Osteoblast (primary cell): ENCODE measurements around the gene PODXL2. TPM values are rescaled to one million over a fixed set of nuclear protein-coding genes. Genes with fewer than 3 reads are reported as not detected.

Source experiments
- DNase-seq: peaks from one replicate; pipeline ENCODE4 v3.0.0; 2011; ENCODE audit warnings: low spot score, mixed read lengths; ENCODE audit not compliant: insufficient read length; ENCODE audit errors: missing footprints
- H2AFZ ChIP-seq: 2 replicates; pipeline ENCODE4 v1.6.0; 2011; ENCODE audit warnings: mild to moderate bottlenecking, low read length
- H3K27ac ChIP-seq: 2 replicates; pipeline ENCODE4 v1.5.1; 2011; ENCODE audit warnings: mild to moderate bottlenecking, low read depth, low read length, moderate library complexity
- H3K27me3 ChIP-seq: 2 replicates; pipeline ENCODE4 v1.6.0; 2012; ENCODE audit warnings: mild to moderate bottlenecking, control low read depth, inconsistent platforms, low read length, moderate library complexity; ENCODE audit not compliant: insufficient read depth
- H3K36me3 ChIP-seq: 2 replicates; pipeline ENCODE4 v1.5.1; 2011; ENCODE audit warnings: mild to moderate bottlenecking, low read length, control low read depth, moderate library complexity; ENCODE audit not compliant: insufficient read depth
- H3K4me1 ChIP-seq: 2 replicates; pipeline ENCODE4 v1.5.1; 2011; ENCODE audit warnings: mild to moderate bottlenecking, low read length, control low read depth, moderate library complexity; ENCODE audit not compliant: insufficient read depth
- H3K4me2 ChIP-seq: 2 replicates; pipeline ENCODE4 v1.6.0; 2011; ENCODE audit warnings: mild to moderate bottlenecking, low read length; ENCODE audit not compliant: insufficient read depth
- H3K4me3 ChIP-seq: fragments of 200-600 bp; sonication (generic); 3 replicates; pipeline ENCODE4 v1.5.1; 2012; ENCODE audit warnings: mild to moderate bottlenecking, low read length, inconsistent platforms; ENCODE audit not compliant: insufficient read depth
- H3K79me2 ChIP-seq: 2 replicates; pipeline ENCODE4 v1.6.0; 2012; ENCODE audit warnings: mild to moderate bottlenecking, low read length, control low read depth, inconsistent platforms; ENCODE audit not compliant: insufficient read depth
- H3K9me3 ChIP-seq: 2 replicates; pipeline ENCODE4 v1.5.1; 2011; ENCODE audit warnings: low read depth, low read length, control low read depth
- H4K20me1 ChIP-seq: 2 replicates; pipeline ENCODE4 v1.6.0; 2012; ENCODE audit warnings: mild to moderate bottlenecking, low read length, control low read depth; ENCODE audit not compliant: insufficient read depth
- CTCF ChIP-seq: IDR thresholded peaks from 2 replicates; pipeline ENCODE4 v1.5.1; 2011; ENCODE audit warnings: mild to moderate bottlenecking, low read depth, low read length, moderate library complexity; ENCODE audit errors: extremely low read depth
- total RNA-seq: library from RNA; depleted of rRNA; stranded (reverse); fragments of >200 nt; gene quantifications from 2 replicates; pipeline ENCODE4 v1.2.3, GENCODE V29; 2012

Gene PODXL2
- total RNA-seq, 1 donor = 0.36 TPM

- H4K20me1 ChIP-seq = no peaks in the 10 kb centered on the region
Observed at GRCh38 chr3:127718916-127719290, 89.9 kb downstream of the PODXL2 start.

GRCh38 chr3:127719369-127719768 is 90.4 kb downstream of the PODXL2 start:
- Histone ChIP-seq H3K27me3 (no peaks in the 10 kb centered on the region), H3K4me3 (no peak overlapping the region), H3K79me2 (no peaks in the 10 kb centered on the region), H3K36me3 (peaks cover 3% of the 10 kb centered on the region), H3K27ac (no peak overlapping the region), H3K9me3 (no peaks in the 10 kb centered on the region), H4K20me1 (no peaks in the 10 kb centered on the region), H2AFZ (no peak overlapping the region), H3K4me2 (no peak overlapping the region), H3K4me1 (no peaks in the 10 kb centered on the region)
- no peak for DNase-seq
- TF ChIP-seq CTCF = no peak

More at GRCh38 chr3:127718916-127719290, 89.9 kb downstream of the PODXL2 start:
- TF ChIP-seq CTCF = no peak
- H3K4me1 ChIP-seq = no peaks in the 10 kb centered on the region
- no peaks in the 10 kb centered on the region for H3K9me3 ChIP-seq
- H3K36me3 ChIP-seq = peaks cover 4% of the 10 kb centered on the region
- no peaks in the 10 kb centered on the region for H3K79me2 ChIP-seq
- H2AFZ ChIP-seq = no peak overlapping the region
- no peak overlapping the region for H3K4me3 ChIP-seq
- DNase-seq = no peak
- H3K4me2 ChIP-seq = no peak overlapping the region
- no peaks in the 10 kb centered on the region for H3K27me3 ChIP-seq
- H3K27ac ChIP-seq = no peak overlapping the region

GRCh38 chr3:127720161-127720823 is 91.3 kb downstream of the PODXL2 start:
- Histone ChIP-seq H3K4me1 (no peaks in the 10 kb centered on the region), H3K4me3 (no peak overlapping the region), H3K9me3 (no peaks in the 10 kb centered on the region), H3K36me3 (no peaks in the 10 kb centered on the region), H3K4me2 (no peak overlapping the region), H3K79me2 (no peaks in the 10 kb centered on the region), H4K20me1 (no peaks in the 10 kb centered on the region), H3K27ac (no peak overlapping the region), H3K27me3 (no peaks in the 10 kb centered on the region), H2AFZ (no peak overlapping the region)
- TF ChIP-seq CTCF = no peak
- DNase-seq = no peak

- TF ChIP-seq CTCF = no peak
- H3K9me3 ChIP-seq = no peaks in the 10 kb centered on the region
- H4K20me1 ChIP-seq = no peaks in the 10 kb centered on the region
- H3K4me1 ChIP-seq = no peaks in the 10 kb centered on the region
- no peak overlapping the region for H3K27ac ChIP-seq
- DNase-seq = no peak
- no peaks in the 10 kb centered on the region for H3K36me3 ChIP-seq
- H3K4me3 ChIP-seq = no peak overlapping the region
- no peak overlapping the region for H3K4me2 ChIP-seq
- H3K79me2 ChIP-seq = no peaks in the 10 kb centered on the region
- H3K27me3 ChIP-seq = no peaks in the 10 kb centered on the region
- H2AFZ ChIP-seq = no peak overlapping the region
Observed at GRCh38 chr3:127720985-127721935, 92.3 kb downstream of the PODXL2 start.
